GM21576 (cell line): ENCODE measurements around the gene MAGED4B.
"Not testable (repeated sequence)": the region's sequence is repeated elsewhere in the genome, so short reads cannot be mapped to it uniquely, and the experiment has no call there.

Experiments used
- ATAC-seq: cut with Tn5 transposase; IDR thresholded peaks from one replicate; pipeline ENCODE4 v1.9.1; 2021; ENCODE audit warnings: mild to moderate bottlenecking, moderate library complexity; ENCODE audit not compliant: unreplicated experiment

MAGED4B gene

DNA sequence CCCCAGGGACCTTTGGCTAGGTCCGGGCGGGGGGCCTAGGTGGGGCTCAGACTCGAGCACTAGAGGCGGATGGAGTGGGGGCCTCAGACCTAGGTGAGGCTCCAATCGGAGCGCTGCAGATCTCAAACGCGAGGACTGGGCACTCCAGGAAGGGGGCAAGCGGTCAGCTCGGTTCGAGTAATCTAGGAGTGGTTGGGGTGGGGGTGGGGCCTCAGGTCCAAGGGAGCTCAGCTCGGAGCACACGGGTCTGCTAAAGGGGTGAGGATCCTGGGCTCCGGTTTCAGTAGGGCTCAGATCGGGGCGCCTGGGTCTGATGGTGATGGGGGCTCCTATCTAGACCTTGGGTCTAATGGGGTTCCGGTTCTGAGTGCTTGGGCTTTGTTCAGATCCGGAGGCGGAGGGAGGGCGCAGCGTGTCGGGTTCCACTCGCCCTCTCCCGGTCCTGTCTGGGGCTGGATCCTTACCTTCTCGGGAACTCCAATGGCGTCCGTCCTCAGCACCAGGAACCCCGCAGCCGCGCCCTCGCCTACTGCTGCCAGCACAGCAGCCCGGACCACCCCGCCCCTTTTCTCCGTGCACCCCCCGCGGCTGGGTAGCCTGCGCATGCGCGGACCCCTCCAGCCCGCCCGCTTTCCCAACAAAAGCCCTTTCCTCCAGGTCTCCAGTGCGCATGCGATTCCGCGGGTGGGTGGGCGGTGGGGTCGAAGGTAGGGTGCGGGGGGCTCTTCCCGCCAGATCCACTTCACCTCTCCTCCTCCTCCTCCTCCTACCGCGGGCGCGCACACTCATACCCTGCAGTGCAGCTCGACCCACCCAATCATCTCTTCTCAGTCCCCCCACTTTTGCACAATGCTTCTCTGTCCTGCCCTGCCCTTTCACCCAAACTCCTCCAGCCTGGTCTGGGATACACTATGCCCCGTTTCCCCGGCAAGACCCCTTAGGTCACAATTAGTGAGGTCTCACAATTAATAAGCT, at the start of gene MAGED4B:
Gene MAGED4B (minus strand): TSS at position 518 of the 975 bp plus-strand sequence. CDS start 1,011 bp downstream, outside the sequence.
- ATAC-seq, result not testable (repeated sequence)

- no peak for ATAC-seq
Measured at GRCh38 chrX:52118262-52118661, 49.3 kb upstream of the MAGED4B start.

- ATAC-seq, result no peak
Measured at GRCh38 chrX:52082578-52082977, 13.6 kb upstream of the MAGED4B start.

DNA sequence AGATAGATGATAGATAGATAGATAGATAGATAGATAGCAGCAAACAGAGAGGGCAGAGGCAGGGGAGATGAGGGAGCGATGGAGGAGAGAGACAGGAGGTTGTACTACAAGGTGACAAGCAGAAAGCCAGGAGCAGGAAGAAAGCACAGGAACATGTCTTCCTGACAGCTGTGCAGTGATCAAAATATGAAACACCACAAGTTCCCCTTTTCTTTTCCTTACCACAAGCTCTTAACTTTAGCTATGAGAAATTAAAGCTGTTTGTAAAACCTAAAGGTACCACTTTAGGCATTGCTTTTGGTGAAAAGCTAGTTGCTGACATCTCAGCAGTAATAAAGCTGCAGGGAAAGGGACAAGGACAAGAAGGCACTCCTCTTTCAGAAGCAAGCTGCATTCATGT, 9.1 kb upstream of the MAGED4B start:
- no peak for ATAC-seq

DNA sequence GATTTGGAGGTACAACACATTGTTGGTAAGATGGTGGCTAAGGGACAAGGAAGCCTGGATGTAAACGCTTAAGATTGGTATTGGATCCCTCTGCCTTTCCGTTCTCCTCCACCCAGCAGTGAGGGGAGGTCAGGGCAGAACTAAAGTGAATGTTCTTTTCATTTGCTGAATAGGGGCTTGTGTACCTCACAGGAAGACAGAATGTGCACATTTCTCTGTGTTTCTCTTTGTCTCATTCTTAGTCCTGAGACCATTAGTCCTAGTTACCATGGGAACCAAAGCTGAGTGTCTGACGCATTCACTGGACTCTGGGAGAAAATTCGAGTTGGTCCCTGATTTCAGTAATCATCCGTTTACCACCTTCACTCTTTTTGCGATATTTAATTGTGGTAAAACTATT, 26.7 kb downstream of the MAGED4B start:
- not testable (repeated sequence) for ATAC-seq

DNA sequence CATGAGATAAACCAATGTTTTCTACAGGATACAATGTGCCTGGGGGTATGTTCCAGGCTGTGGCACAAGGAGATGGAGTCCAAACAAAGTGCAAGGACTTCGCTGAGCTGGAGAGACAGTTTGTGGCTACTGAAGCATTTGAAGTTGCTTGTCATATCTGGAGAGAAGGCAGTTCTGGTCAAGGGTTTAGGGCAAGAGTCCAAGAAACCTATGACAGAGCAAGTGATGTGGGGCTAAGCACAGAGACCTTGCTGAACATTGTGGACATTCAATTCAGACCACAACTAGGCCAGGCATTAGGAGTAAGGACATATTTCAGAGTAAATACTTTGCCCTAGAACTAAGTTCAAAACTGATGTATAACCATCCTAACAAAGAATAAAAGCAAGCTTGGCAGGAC, 34.8 kb downstream of the MAGED4B start:
- no peak for ATAC-seq

- ATAC-seq, result no peak
Measured at GRCh38 chrX:52031371-52031770, 37.6 kb downstream of the MAGED4B start.

DNA sequence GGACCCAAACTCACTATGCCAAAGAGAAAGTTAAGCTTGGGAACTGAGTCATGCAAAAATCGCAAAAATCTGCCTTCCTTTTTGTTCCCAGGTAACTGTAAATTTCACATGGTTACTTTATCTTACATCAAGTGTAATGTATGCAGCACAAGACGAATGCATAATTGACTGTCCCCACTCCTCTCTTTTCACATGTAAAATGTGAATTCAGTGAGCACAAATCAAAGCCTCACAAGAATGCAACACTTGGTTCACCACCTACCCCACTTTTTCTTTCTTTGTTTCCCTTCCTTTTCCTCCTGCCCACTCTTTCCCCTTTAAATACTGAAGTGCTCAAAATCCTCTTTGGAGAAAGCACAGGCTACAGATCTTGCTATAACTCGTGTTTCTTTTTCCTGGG, 53.2 kb downstream of the MAGED4B start:
- ATAC-seq, result no peak
